SK-N-DZ (cell line): Measurements from ENCODE around the gene DUSP3.
"Not testable (repeated sequence)": the region's sequence is repeated elsewhere in the genome, so short reads cannot be mapped to it uniquely, and the experiment has no call there.

ENCODE experiments used
- DNase-seq: peaks from one replicate; pipeline ENCODE4 v3.0.0-alpha.2; 2015; ENCODE audit warnings: low spot score

The DUSP3 gene

GRCh38 chr17:43801844-43802243, 23.1 kb upstream of the DUSP3 start:
- DNase-seq: no peak

- no peak for DNase-seq
These were observed 22.0 kb upstream of the DUSP3 start for GRCh38 chr17:43800736-43801135.

- no peak for DNase-seq
These were observed 20.3 kb upstream of the DUSP3 start for GRCh38 chr17:43799047-43799446.

GRCh38 chr17:43798024-43798423, 19.2 kb upstream of the DUSP3 start:
- DNase-seq: not testable (repeated sequence)

- DNase-seq: not testable (repeated sequence)
These were observed 13.9 kb upstream of the DUSP3 start for GRCh38 chr17:43792668-43793067.

- peak; percentile 61 for DNase-seq
These were observed 12.8 kb upstream of the DUSP3 start for GRCh38 chr17:43791589-43791988.

GRCh38 chr17:43790311-43790940, 11.6 kb upstream of the DUSP3 start:
- no peak for DNase-seq

GRCh38 chr17:43789482-43789881, 10.7 kb upstream of the DUSP3 start:
- no peak for DNase-seq

- DNase-seq: no peak
These were observed 9.8 kb upstream of the DUSP3 start for GRCh38 chr17:43788540-43788939.

GRCh38 chr17:43787728-43788127, 9.0 kb upstream of the DUSP3 start:
- no peak for DNase-seq

GRCh38 chr17:43784628-43785101, 5.9 kb upstream of the DUSP3 start:
- DNase-seq: no peak

GRCh38 chr17:43784068-43784467, 5.3 kb upstream of the DUSP3 start:
- no peak for DNase-seq

- no peak for DNase-seq
These were observed 4.3 kb upstream of the DUSP3 start for GRCh38 chr17:43782913-43783680.

GRCh38 chr17:43780135-43780534, 1.4 kb upstream of the DUSP3 start, which contains the start of gene CFAP97D1:
CFAP97D1 (plus strand) TSS chr17:43780435; CDS start chr17:43780463, 28 bp downstream.
- DNase-seq: no peak

GRCh38 chr17:43779145-43780125, 658 bp upstream of the DUSP3 start:
- DNase-seq: peak; percentile 62

- no peak for DNase-seq
These were observed 4.2 kb downstream of the DUSP3 start for GRCh38 chr17:43774304-43775250.

- no peak for DNase-seq
These were observed 5.7 kb downstream of the DUSP3 start for GRCh38 chr17:43772877-43773648.

- DNase-seq: no peak
These were observed 7.3 kb downstream of the DUSP3 start for GRCh38 chr17:43771463-43771862.

GRCh38 chr17:43770957-43771356, 7.8 kb downstream of the DUSP3 start:
- DNase-seq: no peak

- DNase-seq: no peak
These were observed 8.9 kb downstream of the DUSP3 start for GRCh38 chr17:43769859-43770258.
